HG03095 (cell line): ENCODE data around the gene EPHA8.

Source experiments
- ATAC-seq: cut with Tn5 transposase; IDR thresholded peaks from one replicate; pipeline ENCODE4 v1.9.1; 2021; ENCODE audit warnings: moderate library complexity; ENCODE audit not compliant: unreplicated experiment

The EPHA8 gene

GRCh38 chr1:22535399-22535798 lies 27.9 kb upstream of the EPHA8 start:
- ATAC-seq, result no peak

GRCh38 chr1:22536506-22536905 lies 26.8 kb upstream of the EPHA8 start:
- no peak for ATAC-seq

DNA sequence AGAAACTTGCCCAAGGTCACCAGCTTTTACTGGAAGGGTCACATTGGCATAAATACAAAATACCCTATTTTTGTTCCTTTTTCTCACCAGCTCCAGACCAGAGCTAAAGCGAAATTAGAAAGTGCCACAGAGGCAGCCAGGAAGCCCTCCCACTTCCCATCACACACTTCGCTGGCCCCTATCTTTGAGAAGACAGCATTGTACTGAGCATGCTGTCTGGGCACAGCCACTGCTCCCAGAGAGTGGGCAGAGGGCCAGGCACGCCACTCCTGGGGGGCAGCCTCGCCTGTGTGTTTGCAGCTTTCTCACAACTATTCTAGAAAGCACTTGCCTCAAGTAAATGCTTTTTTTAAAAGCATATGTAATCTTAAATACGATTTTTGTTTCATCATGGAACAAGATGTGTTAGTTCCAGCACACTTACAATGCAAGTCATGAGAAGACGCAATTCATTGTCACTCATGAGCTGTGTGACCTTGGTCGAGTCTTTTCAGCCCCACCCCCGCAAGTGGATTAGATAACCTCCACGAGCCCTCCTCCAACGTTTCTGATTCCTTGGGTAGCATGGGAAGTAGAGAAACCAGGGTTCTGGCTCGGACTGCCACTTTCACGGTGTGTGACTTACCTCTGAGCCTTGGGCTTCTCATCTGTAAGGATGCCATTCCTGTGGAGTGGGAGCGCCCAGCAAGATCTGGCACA lies 25.7 kb upstream of the EPHA8 start:
- no peak for ATAC-seq

GRCh38 chr1:22539510-22540118 lies 23.7 kb upstream of the EPHA8 start:
- no peak for ATAC-seq

DNA sequence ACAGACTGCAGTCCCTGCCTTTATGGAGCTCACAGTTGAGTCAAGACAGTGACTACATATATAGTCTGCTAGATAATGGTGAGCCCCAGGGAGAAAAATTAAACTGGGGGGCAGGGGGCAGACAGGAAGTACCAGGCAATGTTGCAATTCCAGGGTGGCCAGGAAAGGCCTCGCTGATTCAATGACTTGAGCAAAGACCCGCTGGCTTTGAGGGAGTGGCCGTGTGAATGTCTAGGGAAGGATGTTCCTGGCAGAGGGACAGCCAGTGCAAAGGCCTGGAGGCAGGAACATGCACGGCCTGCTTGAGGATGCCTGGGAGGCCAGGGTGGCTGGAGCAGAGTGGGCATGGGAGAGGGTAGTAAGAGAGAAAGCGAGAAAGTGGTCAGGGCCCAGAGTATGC lies 23.0 kb upstream of the EPHA8 start:
- no peak for ATAC-seq

GRCh38 chr1:22542886-22543285 lies 20.4 kb upstream of the EPHA8 start:
- no peak for ATAC-seq

GRCh38 chr1:22543679-22544078 lies 19.6 kb upstream of the EPHA8 start:
- no peak for ATAC-seq

- no peak for ATAC-seq
These were observed 18.7 kb upstream of the EPHA8 start for GRCh38 chr1:22544606-22545005.

GRCh38 chr1:22545141-22545540 lies 18.1 kb upstream of the EPHA8 start:
- ATAC-seq, result no peak

- ATAC-seq, result no peak
These were observed 16.0 kb upstream of the EPHA8 start for GRCh38 chr1:22547186-22547817.

GRCh38 chr1:22547818-22548462 lies 15.3 kb upstream of the EPHA8 start:
- ATAC-seq, result no peak

DNA sequence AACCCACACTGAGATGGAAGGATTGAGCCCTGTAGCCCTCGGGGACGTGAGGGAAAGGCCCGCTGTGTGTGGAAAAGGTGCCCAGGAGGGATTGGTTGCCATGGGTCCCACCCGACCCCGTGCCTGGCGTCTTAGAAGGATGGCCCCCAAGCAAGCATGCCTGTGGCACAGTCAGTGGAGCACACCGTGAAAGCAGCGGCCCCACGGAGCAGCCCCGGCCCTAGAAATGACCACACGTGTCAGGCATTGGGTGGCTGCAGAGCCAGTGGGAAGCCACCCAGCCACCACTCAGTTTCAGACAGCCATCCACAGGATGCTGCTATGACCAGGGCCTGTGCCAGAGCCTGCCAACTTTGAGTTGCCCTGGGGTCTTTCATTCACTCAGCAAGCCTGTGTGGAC lies 13.3 kb upstream of the EPHA8 start:
- no peak for ATAC-seq

- no peak for ATAC-seq
These were observed 11.7 kb upstream of the EPHA8 start for GRCh38 chr1:22551591-22551990.

- ATAC-seq, result no peak
These were observed 11.3 kb upstream of the EPHA8 start for GRCh38 chr1:22552021-22552420.

GRCh38 chr1:22553104-22553880 lies 10.0 kb upstream of the EPHA8 start:
- ATAC-seq, result no peak

DNA sequence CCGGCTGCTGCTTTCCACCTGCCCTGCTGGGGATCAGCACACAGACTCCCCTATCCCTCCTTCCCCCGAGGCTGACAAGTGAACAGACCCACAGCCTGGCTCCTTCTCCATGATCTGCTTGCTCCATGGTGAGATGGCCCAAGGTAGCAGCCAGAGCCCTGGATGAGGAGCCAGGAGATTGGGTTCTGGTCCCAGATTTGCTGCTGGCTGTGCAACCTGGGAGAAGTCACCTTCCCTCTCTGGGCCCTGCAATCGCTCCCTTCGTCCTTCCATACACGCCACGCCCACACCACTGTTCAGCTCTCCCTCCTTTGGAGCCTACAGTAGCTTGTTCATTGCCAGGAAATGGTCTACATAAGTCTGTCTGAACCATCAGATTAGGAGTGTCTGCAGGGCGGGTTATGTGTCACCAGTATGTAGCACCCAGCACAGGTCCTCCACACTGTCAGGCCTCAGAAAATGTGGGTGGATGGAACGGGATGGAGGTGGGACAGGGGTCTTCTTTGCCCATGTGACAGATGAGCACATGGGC lies 9.2 kb upstream of the EPHA8 start:
- no peak for ATAC-seq

DNA sequence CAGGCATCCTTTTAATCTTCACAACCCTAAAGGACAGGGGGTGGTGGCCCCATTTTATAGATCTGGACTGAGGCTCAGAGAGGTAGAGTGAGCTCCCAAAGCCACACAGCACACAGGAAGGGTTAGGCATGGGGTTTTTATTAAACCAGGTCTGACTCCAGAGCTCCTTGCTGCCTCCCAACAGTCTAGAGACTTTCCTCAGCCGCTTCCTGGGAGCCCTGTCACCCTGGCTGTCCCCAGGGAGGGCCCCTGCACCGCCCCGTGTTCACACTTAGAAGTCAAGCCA lies 8.0 kb upstream of the EPHA8 start:
- ATAC-seq, result no peak

- no peak for ATAC-seq
These were observed 6.7 kb upstream of the EPHA8 start for GRCh38 chr1:22556391-22557104.

- no peak for ATAC-seq
These were observed 5.8 kb upstream of the EPHA8 start for GRCh38 chr1:22557341-22557950.
